Activated CD4-positive, CD25-positive, alpha-beta regulatory T cell treated with anti-CD3 and anti-CD28 coated beads, Interleukin-2, amount 50 U/mL, for 16 hours (primary cell): ENCODE data around the gene CNTD1.
"Not testable (repeated sequence)": the region's sequence is repeated elsewhere in the genome, so short reads cannot be mapped to it uniquely, and the experiment has no call there.

Experiments used
- DNase-seq: peaks from one replicate; pipeline ENCODE4 v3.0.0-alpha.2; 2020; ENCODE audit warnings: low read depth, low spot score

Gene CNTD1, protein sequence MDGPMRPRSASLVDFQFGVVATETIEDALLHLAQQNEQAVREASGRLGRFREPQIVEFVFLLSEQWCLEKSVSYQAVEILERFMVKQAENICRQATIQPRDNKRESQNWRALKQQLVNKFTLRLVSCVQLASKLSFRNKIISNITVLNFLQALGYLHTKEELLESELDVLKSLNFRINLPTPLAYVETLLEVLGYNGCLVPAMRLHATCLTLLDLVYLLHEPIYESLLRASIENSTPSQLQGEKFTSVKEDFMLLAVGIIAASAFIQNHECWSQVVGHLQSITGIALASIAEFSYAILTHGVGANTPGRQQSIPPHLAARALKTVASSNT

DNA sequence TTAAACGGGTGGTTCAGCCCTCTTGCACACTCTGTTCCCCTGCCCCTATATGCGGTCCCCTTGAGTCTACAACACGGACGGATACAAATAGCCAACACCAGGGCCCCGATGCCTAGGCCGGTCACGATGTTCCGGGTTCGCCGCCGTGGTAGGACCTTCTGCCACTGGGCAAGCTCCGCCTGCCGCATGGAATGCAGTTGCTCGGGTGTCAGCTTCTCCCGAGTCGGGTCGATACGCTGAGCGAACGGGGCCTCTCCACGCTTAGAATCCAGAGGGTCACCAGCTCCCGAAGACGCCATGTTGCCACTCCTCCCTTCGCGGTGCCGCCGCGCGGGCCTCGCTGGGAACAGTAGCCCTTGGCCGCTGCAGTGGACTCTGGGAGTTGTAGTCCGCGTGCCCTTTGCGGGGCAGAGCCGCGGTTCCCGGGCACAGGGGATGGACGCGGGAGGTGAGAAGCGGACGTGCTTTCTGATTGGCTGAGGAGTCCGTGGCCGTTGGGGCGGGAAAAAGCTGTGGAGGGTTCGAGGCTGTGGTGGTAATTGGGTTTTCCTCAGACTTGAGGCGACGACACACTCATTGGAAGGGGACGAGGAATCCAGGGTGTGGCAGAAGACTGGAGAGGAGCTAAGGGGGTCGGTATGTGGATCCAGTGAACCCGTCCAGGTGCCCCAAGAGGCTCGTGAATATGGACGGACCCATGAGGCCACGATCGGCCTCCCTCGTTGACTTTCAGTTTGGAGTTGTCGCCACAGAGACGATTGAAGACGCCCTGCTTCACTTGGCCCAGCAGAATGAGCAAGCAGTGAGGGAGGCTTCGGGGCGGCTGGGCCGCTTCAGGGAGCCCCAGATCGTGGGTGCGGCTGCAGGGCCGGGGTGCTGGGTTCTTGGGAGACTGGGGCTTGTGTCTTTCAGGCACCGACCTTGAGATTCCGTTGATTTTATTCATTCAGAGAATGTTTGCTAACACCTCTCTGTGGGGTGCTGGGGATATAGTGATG, at the start of gene CNTD1, which contains the start of gene COA3:
TSS of gene CNTD1 (plus strand) at position 479 of the 998 bp plus-strand sequence. CDS start at position 686, 207 bp downstream.
TSS of gene COA3 (minus strand) at position 322 of the 998 bp plus-strand sequence. CDS start at position 299, 23 bp downstream.
- peak; percentile 58 for DNase-seq

- DNase-seq, result no peak
Observed at GRCh38 chr17:42748908-42749798, 49.5 kb upstream of the CNTD1 start.

DNA sequence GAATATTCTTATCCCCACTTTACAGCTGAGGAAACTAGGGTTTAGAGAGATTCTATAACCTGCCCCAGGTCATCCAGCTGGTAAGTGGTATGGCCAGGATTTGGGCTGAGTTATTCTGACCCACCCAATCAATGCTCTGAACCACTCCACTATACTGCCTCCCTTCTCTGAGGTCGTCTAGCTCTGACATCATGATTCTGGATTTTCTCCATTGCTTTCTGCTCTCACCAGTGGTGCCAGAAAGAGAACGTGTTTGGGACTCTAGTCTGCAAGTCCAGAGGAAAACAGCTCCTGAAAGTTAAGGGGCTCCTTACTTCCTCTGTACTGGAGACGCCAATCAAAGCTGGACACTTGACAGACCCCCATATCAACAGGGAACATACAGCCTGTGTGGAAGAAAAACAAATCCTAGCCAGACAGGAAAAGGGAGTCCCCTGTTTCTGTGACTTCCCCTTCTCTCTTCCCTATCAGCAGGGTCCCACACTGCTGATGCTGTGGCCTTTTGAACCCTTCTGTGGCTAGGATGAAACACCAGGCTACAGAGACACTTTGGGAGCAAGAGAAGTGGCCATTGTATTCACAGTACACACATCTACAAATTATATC, 47.8 kb upstream of the CNTD1 start:
- no peak for DNase-seq

DNA sequence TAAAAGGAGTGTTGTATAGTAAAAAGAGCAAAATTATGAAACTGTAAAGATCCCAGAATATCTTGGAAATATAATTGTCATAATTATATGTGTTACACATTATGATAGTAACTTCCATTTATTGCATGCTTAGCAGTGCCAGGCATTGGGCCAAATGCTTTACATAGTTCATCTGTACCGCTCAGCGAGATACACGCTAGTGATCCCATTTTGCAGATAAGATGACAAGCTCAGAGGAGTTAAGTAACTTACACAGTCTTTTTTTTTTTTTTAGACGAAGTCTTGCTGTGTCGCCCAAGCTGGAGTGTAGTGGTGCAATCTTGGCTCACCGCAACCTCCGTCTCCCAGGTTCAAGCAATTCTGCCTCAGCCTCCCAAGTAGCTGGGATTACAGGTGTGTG, 47.0 kb upstream of the CNTD1 start:
- DNase-seq, result no peak

DNA sequence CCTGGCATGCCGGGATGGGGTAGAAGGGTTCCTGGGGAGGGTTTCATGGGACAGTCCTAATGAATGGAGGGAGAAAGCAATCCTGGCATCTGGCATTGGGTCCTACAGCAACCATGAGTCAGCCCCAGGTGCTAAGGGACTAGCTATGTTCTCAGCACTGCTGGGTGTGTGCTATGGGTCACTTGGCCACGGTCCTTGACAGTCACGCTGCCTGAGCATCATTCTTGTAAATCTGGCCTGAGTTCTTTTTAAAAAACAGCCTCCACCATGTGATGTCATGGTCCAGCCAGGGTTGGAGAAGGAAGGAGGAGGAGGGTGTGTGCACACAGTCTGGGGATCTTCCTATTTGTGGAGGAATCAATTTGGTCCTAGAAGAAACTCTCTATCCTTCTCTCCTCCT, 43.9 kb upstream of the CNTD1 start:
- DNase-seq, result no peak

GRCh38 chr17:42759982-42760651, 38.5 kb upstream of the CNTD1 start:
- no peak for DNase-seq

GRCh38 chr17:42760652-42761581, 37.7 kb upstream of the CNTD1 start, which contains the start of gene RAMP2:
RAMP2 (plus strand) TSS chr17:42761227; CDS start chr17:42761262, 35 bp downstream.
- no peak for DNase-seq

DNA sequence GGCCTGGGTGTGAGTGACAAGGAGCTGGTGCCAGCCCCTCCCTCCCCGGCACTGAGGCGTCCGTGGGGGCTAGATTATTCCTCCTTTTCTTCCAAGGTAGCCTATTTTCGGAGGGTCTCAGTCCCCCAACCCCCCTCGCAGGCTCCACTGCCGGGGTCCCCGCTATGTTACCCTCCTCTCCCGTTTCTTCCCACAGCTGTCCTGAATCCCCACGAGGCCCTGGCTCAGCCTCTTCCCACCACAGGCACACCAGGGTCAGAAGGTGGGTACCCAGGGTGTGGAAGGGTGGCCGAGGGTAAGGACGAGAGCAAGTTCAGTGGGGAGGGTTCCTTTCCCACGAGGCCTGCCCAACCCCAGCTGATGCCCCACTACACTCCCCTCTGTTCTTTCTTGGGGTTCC, 37.0 kb upstream of the CNTD1 start:
- DNase-seq, result no peak

DNA sequence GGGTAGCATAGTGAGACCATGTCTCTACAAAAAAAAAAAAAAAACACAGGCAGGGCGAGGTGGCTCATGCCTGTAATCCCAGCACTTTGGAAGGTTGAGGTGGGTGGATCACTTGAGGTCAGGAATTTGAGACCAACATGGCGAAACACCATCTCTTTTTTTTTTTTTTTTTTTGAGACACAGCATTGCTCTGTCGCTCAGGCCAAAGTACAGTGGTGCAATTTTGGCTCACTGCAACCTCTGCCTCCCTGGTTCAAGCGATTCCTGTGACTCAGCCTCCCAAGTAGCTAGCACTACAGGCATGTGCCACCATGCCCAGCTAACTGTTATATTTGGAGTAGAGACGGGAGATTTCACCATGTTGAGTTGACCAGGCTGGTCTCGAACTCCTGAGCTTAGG, 32.5 kb upstream of the CNTD1 start:
- DNase-seq, result no peak

DNA sequence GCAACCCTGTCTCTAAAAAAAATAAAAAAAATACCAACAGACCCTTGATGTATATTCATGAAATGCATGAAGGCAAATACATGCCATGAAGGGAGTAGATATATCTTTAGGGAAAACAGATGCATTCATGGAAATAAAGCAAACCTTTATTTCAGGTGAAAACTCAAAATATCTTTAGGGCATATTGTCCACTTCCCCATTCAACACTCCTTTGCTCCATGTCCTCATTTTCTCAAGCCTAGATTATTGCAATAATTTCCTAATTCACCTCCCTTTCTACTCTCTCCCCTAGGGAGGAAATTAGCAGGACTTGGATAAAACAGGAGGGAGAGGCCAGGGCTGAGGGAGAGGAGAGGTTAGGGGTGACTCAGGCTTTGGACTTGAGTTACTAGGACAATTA, 31.1 kb upstream of the CNTD1 start:
- DNase-seq, result no peak

- not testable (repeated sequence) for DNase-seq
Observed at GRCh38 chr17:42768006-42768405, 30.7 kb upstream of the CNTD1 start.

DNA sequence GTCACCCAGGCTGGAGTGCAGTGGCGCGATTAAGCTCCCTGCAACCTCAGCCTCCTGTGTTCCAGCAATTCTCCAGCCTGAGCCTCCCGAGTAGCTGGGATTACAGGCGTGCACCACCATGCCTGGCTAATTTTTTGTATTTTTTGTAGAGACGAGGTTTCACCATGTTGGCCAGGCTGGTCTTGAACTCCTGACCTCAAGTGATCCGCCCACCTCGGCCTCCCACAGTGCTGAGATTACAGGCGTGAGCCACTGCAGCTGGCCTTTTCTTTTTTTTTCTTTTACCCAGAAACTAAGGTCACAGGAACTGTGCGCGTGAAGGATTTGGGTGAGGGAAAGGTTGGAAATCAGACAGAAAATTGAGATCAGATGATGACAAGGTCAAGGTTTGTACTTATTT, 28.7 kb upstream of the CNTD1 start:
- DNase-seq, result not testable (repeated sequence)

GRCh38 chr17:42772945-42773289, 25.7 kb upstream of the CNTD1 start:
- no peak for DNase-seq

DNA sequence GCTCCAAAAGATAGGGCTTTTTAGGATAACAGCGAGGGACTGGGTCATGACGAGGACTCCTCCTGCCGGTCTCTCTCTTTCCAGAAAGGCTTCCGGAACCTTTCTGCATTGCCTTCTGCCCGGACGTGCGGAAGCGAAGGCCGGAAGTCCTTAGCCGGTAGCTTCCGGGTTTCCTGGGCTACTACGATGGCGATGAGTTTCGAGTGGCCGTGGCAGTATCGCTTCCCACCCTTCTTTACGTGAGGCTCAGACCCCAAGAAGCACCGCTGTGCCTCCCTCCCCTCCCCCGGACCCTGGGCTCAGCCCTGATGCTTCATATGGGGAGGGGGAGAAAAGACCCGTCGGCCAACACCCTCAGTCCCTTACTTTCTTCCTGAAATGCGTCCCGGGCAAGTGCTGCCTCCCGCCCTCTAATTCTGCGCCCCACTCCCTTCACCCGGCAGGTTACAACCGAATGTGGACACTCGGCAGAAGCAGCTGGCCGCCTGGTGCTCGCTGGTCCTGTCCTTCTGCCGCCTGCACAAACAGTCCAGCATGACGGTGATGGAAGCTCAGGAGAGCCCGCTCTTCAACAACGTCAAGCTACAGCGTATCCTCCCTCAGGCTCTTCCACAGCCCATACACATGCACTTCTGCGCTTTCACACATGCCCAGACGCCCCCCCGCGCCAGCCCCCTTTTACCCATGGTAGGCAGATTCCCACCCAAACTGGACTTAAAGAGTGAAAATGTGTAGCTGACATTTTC, 25.2 kb upstream of the CNTD1 start, which contains the start of gene VPS25:
TSS of gene VPS25 (plus strand) at position 160 of the 746 bp plus-strand sequence. CDS start at position 187, 27 bp downstream.
- DNase-seq, result peak; percentile 66

DNA sequence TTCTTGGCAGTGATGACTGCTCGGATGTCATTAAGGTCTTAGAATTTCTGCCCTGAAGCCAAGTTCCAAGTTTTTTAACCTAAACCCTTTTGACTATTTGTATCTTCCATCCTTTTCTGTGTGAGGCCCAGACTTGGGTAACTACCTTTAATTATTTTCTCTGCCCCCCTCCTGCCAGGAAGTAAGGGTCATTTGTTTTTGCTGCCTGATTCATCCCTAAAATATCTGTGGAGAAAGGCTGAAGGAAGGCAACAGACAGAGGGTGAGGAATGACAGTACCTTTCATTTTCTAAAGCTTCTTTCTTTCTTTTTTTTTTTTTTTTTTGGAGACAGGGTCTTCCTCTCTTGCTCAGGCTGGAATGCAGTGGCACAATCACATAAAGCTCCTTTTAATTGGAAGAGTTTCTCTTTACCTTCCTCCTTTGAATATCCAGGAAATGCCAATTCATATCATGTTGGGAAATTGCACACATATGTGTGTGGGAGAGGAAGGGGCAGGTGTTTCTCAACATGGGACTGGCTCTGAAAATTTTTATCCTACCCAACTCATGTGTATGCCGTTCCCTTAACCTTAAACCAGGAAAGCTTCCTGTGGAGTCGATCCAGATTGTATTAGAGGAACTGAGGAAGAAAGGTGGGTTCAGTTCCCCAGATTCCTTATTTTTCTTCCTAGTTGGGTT, 24.5 kb upstream of the CNTD1 start:
- DNase-seq, result no peak

GRCh38 chr17:42775534-42776098, 23.0 kb upstream of the CNTD1 start:
- no peak for DNase-seq

DNA sequence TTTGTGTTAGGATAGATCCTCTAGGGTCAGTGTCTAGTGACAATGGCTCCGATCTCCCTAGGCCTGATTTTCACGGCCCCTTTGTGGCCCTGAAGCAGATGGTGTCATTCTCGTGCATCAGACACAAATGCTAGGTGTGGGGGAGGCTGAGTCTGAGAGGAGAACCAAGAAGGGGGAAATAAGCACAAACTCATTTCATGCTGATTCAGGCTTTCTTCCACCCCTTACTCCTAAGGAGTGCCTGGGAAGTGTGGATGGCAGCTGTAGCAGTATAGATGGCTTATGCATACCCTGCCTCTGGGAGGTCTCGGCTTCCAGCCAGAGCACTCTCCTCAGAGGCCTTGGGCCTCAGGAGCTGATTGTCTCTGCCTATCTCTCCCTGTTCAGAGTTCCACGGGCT, 20.1 kb upstream of the CNTD1 start:
- DNase-seq, result no peak
